Type B pancreatic cell (in vitro differentiated cells): ENCODE results near the gene CKS1B. TPM values are rescaled to one million over a fixed set of nuclear protein-coding genes. Genes with fewer than 3 reads are reported as not detected.

Experiments
- DNase-seq: peaks from one replicate; pipeline ENCODE4 v3.0.0; 2021; ENCODE audit warnings: mixed read lengths; ENCODE audit not compliant: unreplicated experiment; ENCODE audit errors: extremely low spot score
- H3K27ac Mint-ChIP-seq: 2 replicates; pipeline ENCODE4 v1.8.0; 2021; ENCODE audit warnings: mild to moderate bottlenecking, mixed read lengths
- H3K27me3 Mint-ChIP-seq: 2 replicates; pipeline ENCODE4 v1.8.0; 2021; ENCODE audit warnings: mixed read lengths
- H3K36me3 Mint-ChIP-seq: 2 replicates; pipeline ENCODE4 v1.8.0; 2021; ENCODE audit warnings: mixed read lengths
- H3K4me1 Mint-ChIP-seq: one replicate; pipeline ENCODE4 v1.8.0; 2021; ENCODE audit warnings: mixed read lengths; ENCODE audit not compliant: unreplicated experiment
- H3K4me3 Mint-ChIP-seq: 2 replicates; pipeline ENCODE4 v1.8.0; 2021; ENCODE audit warnings: mild to moderate bottlenecking, mixed read lengths
- H3K9me3 Mint-ChIP-seq: 2 replicates; pipeline ENCODE4 v1.8.0; 2021; ENCODE audit warnings: mixed read lengths
- CTCF ChIP-seq: fragments of 200-600 bp; sonication (generic); conservative IDR thresholded peaks from 2 replicates; pipeline ENCODE4 v1.5.0; 2021; ENCODE audit warnings: antibody characterized with exemption, mild to moderate bottlenecking
- total RNA-seq: library from RNA; stranded (reverse); gene quantifications from 2 replicates; pipeline ENCODE4 v1.2.1, GENCODE V29; 2021; ENCODE audit warnings: low replicate concordance

The CKS1B gene
- total RNA-seq, 1 donor from 2014 or later: 119 TPM

- Mint-ChIP-seq H3K27me3 (no peaks in the 10 kb centered on the region), H3K4me1 (peaks cover 62% of the 10 kb centered on the region), H3K4me3 (peak overlapping the region; percentile 99), H3K36me3 (peaks cover 3% of the 10 kb centered on the region), H3K27ac (peak overlapping the region; percentile 97), H3K9me3 (no peaks in the 10 kb centered on the region)
- no peak for TF ChIP-seq CTCF
- DNase-seq: no peak
Observed at GRCh38 chr1:154957091-154957657, 17.3 kb upstream of the CKS1B start.

DNA sequence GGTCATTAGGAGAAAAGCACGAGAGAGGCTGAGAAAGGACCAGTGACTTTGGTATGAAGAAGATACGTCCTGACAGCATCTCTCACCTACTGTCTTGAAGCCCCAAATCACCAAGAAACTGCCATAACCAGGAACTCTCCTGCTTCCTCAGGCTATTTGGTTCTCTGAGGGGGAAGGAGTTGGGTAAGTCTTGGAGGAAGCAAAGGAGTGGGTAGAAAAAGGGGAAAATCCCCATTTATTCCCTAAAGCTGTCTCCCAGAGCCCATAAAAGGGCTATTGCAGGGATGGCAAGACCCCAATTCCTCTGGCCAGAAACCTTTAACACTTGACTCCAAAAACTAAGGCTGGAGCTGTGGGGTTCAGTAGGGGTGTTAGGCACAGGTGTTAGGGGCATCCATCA, 16.4 kb upstream of the CKS1B start:
- no peak for DNase-seq
- peak overlapping the region; percentile 97 for H3K27ac Mint-ChIP-seq
- peak overlapping the region; percentile 99 for H3K4me3 Mint-ChIP-seq
- no peaks in the 10 kb centered on the region for H3K9me3 Mint-ChIP-seq
- H3K4me1 Mint-ChIP-seq: peaks cover 59% of the 10 kb centered on the region
- no peaks in the 10 kb centered on the region for H3K27me3 Mint-ChIP-seq
- TF ChIP-seq CTCF: no peak
- peaks cover 7% of the 10 kb centered on the region for H3K36me3 Mint-ChIP-seq

GRCh38 chr1:154958681-154959425, 15.6 kb upstream of the CKS1B start:
- Mint-ChIP-seq H3K9me3 (no peaks in the 10 kb centered on the region), H3K4me3 (peak overlapping the region; percentile 17)
- no peak for DNase-seq

GRCh38 chr1:154959426-154959780, 15.1 kb upstream of the CKS1B start:
- Mint-ChIP-seq H3K36me3 (peaks cover 12% of the 10 kb centered on the region), H3K4me3 (peak overlapping the region; percentile 45), H3K27ac (no peak overlapping the region), H3K4me1 (peaks cover 55% of the 10 kb centered on the region), H3K9me3 (no peaks in the 10 kb centered on the region), H3K27me3 (no peaks in the 10 kb centered on the region)
- DNase-seq: no peak
- no peak for TF ChIP-seq CTCF

More at GRCh38 chr1:154958681-154959425, 15.6 kb upstream of the CKS1B start:
- peaks cover 10% of the 10 kb centered on the region for H3K36me3 Mint-ChIP-seq
- TF ChIP-seq CTCF: no peak
- H3K27me3 Mint-ChIP-seq: no peaks in the 10 kb centered on the region
- peaks cover 58% of the 10 kb centered on the region for H3K4me1 Mint-ChIP-seq
- H3K27ac Mint-ChIP-seq: peak overlapping the region; percentile 97

- H3K9me3 Mint-ChIP-seq: no peaks in the 10 kb centered on the region
Observed at GRCh38 chr1:154960446-154961136, 13.9 kb upstream of the CKS1B start.

More at GRCh38 chr1:154960446-154961136, 13.9 kb upstream of the CKS1B start:
- DNase-seq: no peak
- peaks cover 43% of the 10 kb centered on the region for H3K4me1 Mint-ChIP-seq
- peak overlapping the region; percentile 94 for H3K27ac Mint-ChIP-seq
- peaks cover 16% of the 10 kb centered on the region for H3K36me3 Mint-ChIP-seq
- no peak for TF ChIP-seq CTCF
- no peaks in the 10 kb centered on the region for H3K27me3 Mint-ChIP-seq
- H3K4me3 Mint-ChIP-seq: peak overlapping the region; percentile 97
